ENCODE results near the gene CSRP3.

Gene CSRP3

GRCh38 chr11:19220903-19221724 is 19.3 kb upstream of the CSRP3 start:
- Histone ChIP-seq H3K9ac (ENCODE audit: low read length) (no peak overlapping the region), H3K9me3 (ENCODE audit: low read length) (no peaks in the 10 kb centered on the region), H3K27ac (ENCODE audit: low read depth, low read length) (no peak overlapping the region), H3K4me1 (ENCODE audit: insufficient read depth, low read length) (no peaks in the 10 kb centered on the region), H3K36me3 (ENCODE audit: insufficient read depth, low read length) (no peaks in the 10 kb centered on the region), H3K4me3 (ENCODE audit: low read depth in 1 of 2, low read length in 2 of 2) (no peak overlapping the region), H3K27me3 (ENCODE audit: control insufficient read depth in 1 of 2, insufficient read depth in 2 of 2, low read length in 2 of 2) (no peaks in the 10 kb centered on the region)

GRCh38 chr11:19218786-19219460 is 17.1 kb upstream of the CSRP3 start:
- no peaks in the 10 kb centered on the region for H3K4me1 ChIP-seq (ENCODE audit: insufficient read depth, low read length)
- no peaks in the 10 kb centered on the region for H3K27me3 ChIP-seq (ENCODE audit: control insufficient read depth in 1 of 2, insufficient read depth in 2 of 2, low read length in 2 of 2)
- no peak overlapping the region for H3K4me3 ChIP-seq (ENCODE audit: low read depth in 1 of 2, low read length in 2 of 2)
- H3K27ac ChIP-seq (ENCODE audit: low read depth, low read length) = no peak overlapping the region
- H3K9me3 ChIP-seq (ENCODE audit: low read length) = no peaks in the 10 kb centered on the region
- no peaks in the 10 kb centered on the region for H3K36me3 ChIP-seq (ENCODE audit: insufficient read depth, low read length)
- no peak overlapping the region for H3K9ac ChIP-seq (ENCODE audit: low read length)

GRCh38 chr11:19218216-19218615 is 16.4 kb upstream of the CSRP3 start:
- H3K27ac ChIP-seq (ENCODE audit: low read depth, low read length) = no peak overlapping the region
- H3K9ac ChIP-seq (ENCODE audit: low read length) = no peak overlapping the region
- no peaks in the 10 kb centered on the region for H3K27me3 ChIP-seq (ENCODE audit: control insufficient read depth in 1 of 2, insufficient read depth in 2 of 2, low read length in 2 of 2)
- no peaks in the 10 kb centered on the region for H3K4me1 ChIP-seq (ENCODE audit: insufficient read depth, low read length)
- H3K9me3 ChIP-seq (ENCODE audit: low read length) = no peaks in the 10 kb centered on the region
- no peak overlapping the region for H3K4me3 ChIP-seq (ENCODE audit: low read depth in 1 of 2, low read length in 2 of 2)
- H3K36me3 ChIP-seq (ENCODE audit: insufficient read depth, low read length) = no peaks in the 10 kb centered on the region

- H3K9ac ChIP-seq (ENCODE audit: low read length) = no peak overlapping the region
- no peaks in the 10 kb centered on the region for H3K36me3 ChIP-seq (ENCODE audit: insufficient read depth, low read length)
- no peak overlapping the region for H3K4me3 ChIP-seq (ENCODE audit: low read depth in 1 of 2, low read length in 2 of 2)
- no peaks in the 10 kb centered on the region for H3K27me3 ChIP-seq (ENCODE audit: control insufficient read depth in 1 of 2, insufficient read depth in 2 of 2, low read length in 2 of 2)
- H3K4me1 ChIP-seq (ENCODE audit: insufficient read depth, low read length) = no peaks in the 10 kb centered on the region
- H3K9me3 ChIP-seq (ENCODE audit: low read length) = no peaks in the 10 kb centered on the region
- no peak overlapping the region for H3K27ac ChIP-seq (ENCODE audit: low read depth, low read length)
Measured at GRCh38 chr11:19216709-19217374, 15.1 kb upstream of the CSRP3 start.

- Histone ChIP-seq H3K4me3 (ENCODE audit: low read depth in 1 of 2, low read length in 2 of 2) (no peak overlapping the region), H3K36me3 (ENCODE audit: insufficient read depth, low read length) (no peaks in the 10 kb centered on the region), H3K27ac (ENCODE audit: low read depth, low read length) (no peak overlapping the region), H3K27me3 (ENCODE audit: control insufficient read depth in 1 of 2, insufficient read depth in 2 of 2, low read length in 2 of 2) (no peaks in the 10 kb centered on the region), H3K9ac (ENCODE audit: low read length) (no peak overlapping the region), H3K4me1 (ENCODE audit: insufficient read depth, low read length) (no peaks in the 10 kb centered on the region), H3K9me3 (ENCODE audit: low read length) (no peaks in the 10 kb centered on the region)
Measured at GRCh38 chr11:19216021-19216420, 14.2 kb upstream of the CSRP3 start.

GRCh38 chr11:19209617-19210370 is 8.0 kb upstream of the CSRP3 start:
- Histone ChIP-seq H3K9ac (ENCODE audit: low read length) (no peak overlapping the region), H3K27ac (ENCODE audit: low read depth, low read length) (no peak overlapping the region), H3K36me3 (ENCODE audit: insufficient read depth, low read length) (no peaks in the 10 kb centered on the region), H3K4me1 (ENCODE audit: insufficient read depth, low read length) (no peaks in the 10 kb centered on the region), H3K4me3 (ENCODE audit: low read depth in 1 of 2, low read length in 2 of 2) (no peak overlapping the region), H3K27me3 (ENCODE audit: control insufficient read depth in 1 of 2, insufficient read depth in 2 of 2, low read length in 2 of 2) (no peaks in the 10 kb centered on the region), H3K9me3 (ENCODE audit: low read length) (no peaks in the 10 kb centered on the region)

GRCh38 chr11:19208959-19209546 is 7.3 kb upstream of the CSRP3 start:
- Histone ChIP-seq H3K36me3 (ENCODE audit: insufficient read depth, low read length) (no peaks in the 10 kb centered on the region), H3K4me3 (ENCODE audit: low read depth in 1 of 2, low read length in 2 of 2) (no peak overlapping the region), H3K4me1 (ENCODE audit: insufficient read depth, low read length) (no peaks in the 10 kb centered on the region), H3K9me3 (ENCODE audit: low read length) (no peaks in the 10 kb centered on the region), H3K9ac (ENCODE audit: low read length) (no peak overlapping the region), H3K27ac (ENCODE audit: low read depth, low read length) (no peak overlapping the region), H3K27me3 (ENCODE audit: control insufficient read depth in 1 of 2, insufficient read depth in 2 of 2, low read length in 2 of 2) (no peaks in the 10 kb centered on the region)

GRCh38 chr11:19208181-19208580 is 6.4 kb upstream of the CSRP3 start:
- Histone ChIP-seq H3K27me3 (ENCODE audit: control insufficient read depth in 1 of 2, insufficient read depth in 2 of 2, low read length in 2 of 2) (no peaks in the 10 kb centered on the region), H3K27ac (ENCODE audit: low read depth, low read length) (no peak overlapping the region), H3K36me3 (ENCODE audit: insufficient read depth, low read length) (no peaks in the 10 kb centered on the region), H3K4me3 (ENCODE audit: low read depth in 1 of 2, low read length in 2 of 2) (no peak overlapping the region), H3K9ac (ENCODE audit: low read length) (no peak overlapping the region), H3K4me1 (ENCODE audit: insufficient read depth, low read length) (no peaks in the 10 kb centered on the region), H3K9me3 (ENCODE audit: low read length) (no peaks in the 10 kb centered on the region)

GRCh38 chr11:19204836-19205235 is 3.1 kb upstream of the CSRP3 start:
- H3K27ac ChIP-seq (ENCODE audit: low read depth, low read length) = no peak overlapping the region
- no peak overlapping the region for H3K4me3 ChIP-seq (ENCODE audit: low read depth in 1 of 2, low read length in 2 of 2)
- H3K36me3 ChIP-seq (ENCODE audit: insufficient read depth, low read length) = no peaks in the 10 kb centered on the region
- peaks cover 4% of the 10 kb centered on the region for H3K4me1 ChIP-seq (ENCODE audit: insufficient read depth, low read length)
- no peaks in the 10 kb centered on the region for H3K27me3 ChIP-seq (ENCODE audit: control insufficient read depth in 1 of 2, insufficient read depth in 2 of 2, low read length in 2 of 2)
- no peaks in the 10 kb centered on the region for H3K9me3 ChIP-seq (ENCODE audit: low read length)
- no peak overlapping the region for H3K9ac ChIP-seq (ENCODE audit: low read length)

GRCh38 chr11:19200410-19201201 is 1.2 kb downstream of the CSRP3 start:
- H3K4me3 ChIP-seq (ENCODE audit: low read depth in 1 of 2, low read length in 2 of 2) = no peak overlapping the region
- H3K9ac ChIP-seq (ENCODE audit: low read length) = no peak overlapping the region
- H3K36me3 ChIP-seq (ENCODE audit: insufficient read depth, low read length) = no peaks in the 10 kb centered on the region
- H3K4me1 ChIP-seq (ENCODE audit: insufficient read depth, low read length) = peaks cover 4% of the 10 kb centered on the region
- H3K27ac ChIP-seq (ENCODE audit: low read depth, low read length) = no peak overlapping the region
- H3K27me3 ChIP-seq (ENCODE audit: control insufficient read depth in 1 of 2, insufficient read depth in 2 of 2, low read length in 2 of 2) = no peaks in the 10 kb centered on the region
- H3K9me3 ChIP-seq (ENCODE audit: low read length) = no peaks in the 10 kb centered on the region
